Ectodermal cell (in vitro differentiated cells): Measurements from ENCODE around the gene MNX1.

Experiments
- H3K27ac ChIP-seq: 2 replicates; pipeline ENCODE4 v1.7.0; 2013; ENCODE audit warnings: mild to moderate bottlenecking, low read depth, low read length; ENCODE audit not compliant: insufficient read depth, poor library complexity, severe bottlenecking
- H3K27me3 ChIP-seq: 2 replicates; pipeline ENCODE4 v1.7.0; 2013; ENCODE audit warnings: mild to moderate bottlenecking, low read length; ENCODE audit not compliant: insufficient read depth, control insufficient read depth, poor library complexity, severe bottlenecking
- H3K36me3 ChIP-seq: one replicate; pipeline ENCODE4 v1.7.0; 2013; ENCODE audit warnings: low read length; ENCODE audit not compliant: control insufficient read depth, insufficient read depth
- H3K4me1 ChIP-seq: one replicate; pipeline ENCODE4 v1.7.0; 2013; ENCODE audit warnings: low read length; ENCODE audit not compliant: control insufficient read depth, insufficient read depth
- H3K4me3 ChIP-seq: 2 replicates; pipeline ENCODE4 v1.7.0; 2013; ENCODE audit warnings: low read depth, low read length, control low read depth; ENCODE audit not compliant: insufficient read depth
- H3K9me3 ChIP-seq: 2 replicates; pipeline ENCODE4 v1.7.0; 2013; ENCODE audit warnings: mild to moderate bottlenecking, low read length, moderate library complexity; ENCODE audit not compliant: control insufficient read depth
- WGBS, 2 experiments: methylation state at CpG; one replicate each; pipeline ENCODE4 v1.1.7; 2013; ENCODE audit warnings: missing lambda C conversion rate in 2 of 2; 5-methylcytosine and 5-hydroxymethylcytosine counted together

Gene MNX1

GRCh38 chr7:156975620-156976019 lies 34.8 kb downstream of the MNX1 start:
- H3K27me3 ChIP-seq = no peaks in the 10 kb centered on the region
- H3K36me3 ChIP-seq = no peaks in the 10 kb centered on the region
- H3K9me3 ChIP-seq = no peaks in the 10 kb centered on the region
- H3K4me1 ChIP-seq = no peaks in the 10 kb centered on the region
- no peak overlapping the region for H3K27ac ChIP-seq
- H3K4me3 ChIP-seq = no peak overlapping the region
- 85 to 95% methylated on average over 4 to 5 of the region's 5 CpGs for WGBS, 2 experiments

GRCh38 chr7:156969972-156970420 lies 40.5 kb downstream of the MNX1 start:
- WGBS, 2 experiments = 90 to 92% methylated on average over 3 of the region's 3 CpGs
- Histone ChIP-seq H3K9me3 (no peaks in the 10 kb centered on the region), H3K27ac (no peak overlapping the region), H3K36me3 (peaks cover 25% of the 10 kb centered on the region), H3K27me3 (no peaks in the 10 kb centered on the region), H3K4me3 (no peak overlapping the region), H3K4me1 (no peaks in the 10 kb centered on the region)

- no peak overlapping the region for H3K27ac ChIP-seq
- no peaks in the 10 kb centered on the region for H3K4me1 ChIP-seq
- 95 to 97% methylated on average over 27 of the region's 27 CpGs for WGBS, 2 experiments
- peaks cover 30% of the 10 kb centered on the region for H3K36me3 ChIP-seq
- no peak overlapping the region for H3K4me3 ChIP-seq
- no peaks in the 10 kb centered on the region for H3K27me3 ChIP-seq
- no peaks in the 10 kb centered on the region for H3K9me3 ChIP-seq
Observed at GRCh38 chr7:156968183-156968582, 42.3 kb downstream of the MNX1 start.

- H3K4me1 ChIP-seq = no peaks in the 10 kb centered on the region
- no peaks in the 10 kb centered on the region for H3K9me3 ChIP-seq
- WGBS, 2 experiments = 94% methylated on average over 8 of the region's 8 CpGs
- no peaks in the 10 kb centered on the region for H3K27me3 ChIP-seq
- peaks cover 39% of the 10 kb centered on the region for H3K36me3 ChIP-seq
- H3K4me3 ChIP-seq = no peak overlapping the region
- H3K27ac ChIP-seq = no peak overlapping the region
Observed at GRCh38 chr7:156966387-156966786, 44.1 kb downstream of the MNX1 start.

GRCh38 chr7:156964971-156965370 lies 45.5 kb downstream of the MNX1 start:
- no peaks in the 10 kb centered on the region for H3K27me3 ChIP-seq
- WGBS, 2 experiments = 93 to 94% methylated on average over 11 of the region's 11 CpGs
- H3K4me3 ChIP-seq = no peak overlapping the region
- peaks cover 45% of the 10 kb centered on the region for H3K36me3 ChIP-seq
- no peaks in the 10 kb centered on the region for H3K9me3 ChIP-seq
- H3K4me1 ChIP-seq = no peaks in the 10 kb centered on the region
- H3K27ac ChIP-seq = no peak overlapping the region

GRCh38 chr7:156963472-156963871 lies 47.0 kb downstream of the MNX1 start:
- Histone ChIP-seq H3K27me3 (no peaks in the 10 kb centered on the region), H3K36me3 (peaks cover 52% of the 10 kb centered on the region), H3K9me3 (no peaks in the 10 kb centered on the region), H3K27ac (no peak overlapping the region), H3K4me1 (no peaks in the 10 kb centered on the region), H3K4me3 (no peak overlapping the region)
- WGBS, 2 experiments = 95 to 96% methylated on average over 12 of the region's 12 CpGs

- no peak overlapping the region for H3K4me3 ChIP-seq
- no peak overlapping the region for H3K27ac ChIP-seq
- no peaks in the 10 kb centered on the region for H3K27me3 ChIP-seq
- 96 to 97% methylated on average over 16 of the region's 16 CpGs for WGBS, 2 experiments
- peaks cover 53% of the 10 kb centered on the region for H3K36me3 ChIP-seq
- no peaks in the 10 kb centered on the region for H3K4me1 ChIP-seq
- no peaks in the 10 kb centered on the region for H3K9me3 ChIP-seq
Observed at GRCh38 chr7:156962897-156963296, 47.6 kb downstream of the MNX1 start.

- Histone ChIP-seq H3K4me1 (no peaks in the 10 kb centered on the region), H3K4me3 (no peak overlapping the region), H3K9me3 (no peaks in the 10 kb centered on the region), H3K27me3 (no peaks in the 10 kb centered on the region), H3K36me3 (peaks cover 49% of the 10 kb centered on the region), H3K27ac (no peak overlapping the region)
- WGBS, 2 experiments = 96 to 97% methylated on average over 18 of the region's 18 CpGs
Observed at GRCh38 chr7:156962145-156962544, 48.3 kb downstream of the MNX1 start.

GRCh38 chr7:156956727-156957126 lies 53.7 kb downstream of the MNX1 start:
- Histone ChIP-seq H3K9me3 (no peaks in the 10 kb centered on the region), H3K36me3 (peaks cover 47% of the 10 kb centered on the region), H3K4me1 (no peaks in the 10 kb centered on the region), H3K27ac (no peak overlapping the region), H3K27me3 (no peaks in the 10 kb centered on the region), H3K4me3 (no peak overlapping the region)
- WGBS, 2 experiments = 95 to 96% methylated on average over 2 of the region's 2 CpGs

- 93 to 96% methylated on average over 2 of the region's 2 CpGs for WGBS, 2 experiments
- Histone ChIP-seq H3K36me3 (peaks cover 41% of the 10 kb centered on the region), H3K27ac (no peak overlapping the region)
Observed at GRCh38 chr7:156954941-156955340, 55.5 kb downstream of the MNX1 start.

More at GRCh38 chr7:156954941-156955340, 55.5 kb downstream of the MNX1 start:
- Histone ChIP-seq H3K27me3 (no peaks in the 10 kb centered on the region), H3K4me1 (peaks cover 7% of the 10 kb centered on the region), H3K4me3 (no peak overlapping the region), H3K9me3 (no peaks in the 10 kb centered on the region)
